HFF-Myc (cell line): ENCODE results near the gene TIMP2.

Source experiments
- DNase-seq: peaks from one replicate; pipeline ENCODE4 v3.0.0-alpha.2; 2011; ENCODE audit warnings: low read depth; ENCODE audit errors: extremely low read depth
- H3K4me3 ChIP-seq: replicated peaks from 2 replicates; pipeline ENCODE4 v1.5.1; 2011; ENCODE audit warnings: low read depth, mild to moderate bottlenecking, control low read depth, low read length
- TF ChIP-seq, protein P1 (sequence below): IDR thresholded peaks from 2 replicates; pipeline ENCODE4 v1.5.1; 2012; ENCODE audit warnings: mild to moderate bottlenecking, low read depth, low read length, control low read depth; ENCODE audit errors: missing control alignments

The TIMP2 gene

DNA sequence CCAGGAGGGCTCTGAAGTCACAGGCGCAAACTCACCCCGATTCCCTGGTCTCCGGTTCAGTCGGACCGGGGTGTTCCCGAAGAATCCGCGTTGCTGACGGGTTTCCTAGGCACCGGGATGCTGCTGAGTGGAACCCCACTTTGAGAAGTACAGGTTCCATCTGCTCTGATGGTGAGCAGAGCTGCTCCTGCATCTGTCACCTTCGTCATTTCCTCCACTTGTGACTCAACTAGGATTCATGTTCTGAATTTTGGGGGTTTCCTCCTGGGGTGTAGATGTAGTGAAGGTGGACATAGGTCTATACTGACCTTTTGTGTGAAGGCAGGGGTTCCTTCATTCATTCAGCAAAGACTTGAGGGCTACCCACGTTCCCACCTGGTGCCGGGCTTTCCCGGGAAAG, 29.5 kb upstream of the TIMP2 start:
- TF ChIP-seq, protein P1, sequence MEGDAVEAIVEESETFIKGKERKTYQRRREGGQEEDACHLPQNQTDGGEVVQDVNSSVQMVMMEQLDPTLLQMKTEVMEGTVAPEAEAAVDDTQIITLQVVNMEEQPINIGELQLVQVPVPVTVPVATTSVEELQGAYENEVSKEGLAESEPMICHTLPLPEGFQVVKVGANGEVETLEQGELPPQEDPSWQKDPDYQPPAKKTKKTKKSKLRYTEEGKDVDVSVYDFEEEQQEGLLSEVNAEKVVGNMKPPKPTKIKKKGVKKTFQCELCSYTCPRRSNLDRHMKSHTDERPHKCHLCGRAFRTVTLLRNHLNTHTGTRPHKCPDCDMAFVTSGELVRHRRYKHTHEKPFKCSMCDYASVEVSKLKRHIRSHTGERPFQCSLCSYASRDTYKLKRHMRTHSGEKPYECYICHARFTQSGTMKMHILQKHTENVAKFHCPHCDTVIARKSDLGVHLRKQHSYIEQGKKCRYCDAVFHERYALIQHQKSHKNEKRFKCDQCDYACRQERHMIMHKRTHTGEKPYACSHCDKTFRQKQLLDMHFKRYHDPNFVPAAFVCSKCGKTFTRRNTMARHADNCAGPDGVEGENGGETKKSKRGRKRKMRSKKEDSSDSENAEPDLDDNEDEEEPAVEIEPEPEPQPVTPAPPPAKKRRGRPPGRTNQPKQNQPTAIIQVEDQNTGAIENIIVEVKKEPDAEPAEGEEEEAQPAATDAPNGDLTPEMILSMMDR = no peak
- no peak overlapping the region for H3K4me3 ChIP-seq
- no peak for DNase-seq

DNA sequence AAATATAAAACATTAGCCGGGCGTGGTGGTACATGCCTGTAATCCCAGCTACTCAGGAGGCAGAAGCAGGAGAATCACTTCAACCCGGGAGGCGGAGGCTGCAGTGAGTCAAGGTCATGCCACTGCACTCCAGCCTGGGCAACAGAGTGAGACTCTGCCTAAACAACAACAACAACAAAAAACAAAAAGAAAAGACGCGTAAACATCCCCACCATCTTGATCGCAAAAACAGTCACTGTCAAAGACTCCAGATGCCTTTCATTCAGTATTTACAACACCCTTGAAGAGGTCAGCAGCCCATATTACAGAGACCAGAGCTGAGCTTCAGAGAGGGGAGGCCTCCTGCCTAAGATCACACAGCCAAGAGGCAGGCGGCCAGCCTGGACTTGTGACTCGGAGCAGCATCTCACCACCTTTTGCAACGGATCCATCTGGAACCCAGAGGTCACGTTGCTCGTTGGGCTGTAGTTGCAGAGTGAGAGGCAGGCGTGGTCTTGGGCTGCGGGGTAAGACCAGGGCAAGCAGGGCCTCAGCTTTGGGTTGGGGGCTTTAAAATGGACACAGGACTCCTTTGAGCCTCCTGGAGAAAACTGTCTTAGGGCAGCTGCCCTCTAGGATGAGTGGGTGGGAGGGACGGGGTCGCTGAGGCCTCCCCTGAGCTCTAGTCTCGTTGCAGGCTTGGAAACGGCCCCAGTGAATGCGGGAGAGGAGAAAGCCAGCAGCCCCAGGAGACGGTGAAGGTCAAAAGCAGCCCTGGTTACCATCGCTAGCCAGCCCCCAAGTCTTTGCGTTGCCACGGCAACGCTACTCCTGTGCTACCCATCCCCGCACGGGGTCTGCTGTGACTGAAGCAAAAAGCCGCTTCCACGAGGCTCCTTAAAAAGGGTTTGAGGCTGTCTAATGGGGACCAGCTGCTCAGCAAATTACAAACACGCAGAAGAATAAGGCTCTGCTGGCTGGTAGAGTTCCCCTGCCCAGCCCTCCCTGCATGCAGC, 28.5 kb upstream of the TIMP2 start:
- DNase-seq = no peak
- H3K4me3 ChIP-seq = no peak overlapping the region
- TF ChIP-seq, protein P1 = no peak

DNA sequence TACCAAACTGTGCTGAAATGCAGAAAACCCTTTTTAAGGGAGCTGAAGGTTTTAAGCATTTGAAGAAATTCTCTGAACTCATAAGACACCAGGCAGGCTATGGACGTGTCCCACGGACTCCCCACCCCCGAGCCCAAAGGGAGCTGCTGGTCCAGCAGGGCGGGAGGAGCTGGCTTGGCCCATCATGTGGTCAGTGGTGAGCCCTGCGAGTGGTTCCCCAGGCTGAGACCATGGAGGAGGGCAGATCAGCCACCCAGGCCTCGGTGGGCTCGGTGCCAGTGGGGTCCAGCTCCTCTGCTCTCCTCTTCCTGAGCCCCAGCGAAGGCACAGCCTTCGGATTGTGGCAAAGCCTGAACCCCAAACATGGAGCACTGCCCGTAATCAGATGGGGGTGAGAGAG, 27.5 kb upstream of the TIMP2 start:
- H3K4me3 ChIP-seq = no peak overlapping the region
- no peak for DNase-seq
- TF ChIP-seq, protein P1 = no peak

DNA sequence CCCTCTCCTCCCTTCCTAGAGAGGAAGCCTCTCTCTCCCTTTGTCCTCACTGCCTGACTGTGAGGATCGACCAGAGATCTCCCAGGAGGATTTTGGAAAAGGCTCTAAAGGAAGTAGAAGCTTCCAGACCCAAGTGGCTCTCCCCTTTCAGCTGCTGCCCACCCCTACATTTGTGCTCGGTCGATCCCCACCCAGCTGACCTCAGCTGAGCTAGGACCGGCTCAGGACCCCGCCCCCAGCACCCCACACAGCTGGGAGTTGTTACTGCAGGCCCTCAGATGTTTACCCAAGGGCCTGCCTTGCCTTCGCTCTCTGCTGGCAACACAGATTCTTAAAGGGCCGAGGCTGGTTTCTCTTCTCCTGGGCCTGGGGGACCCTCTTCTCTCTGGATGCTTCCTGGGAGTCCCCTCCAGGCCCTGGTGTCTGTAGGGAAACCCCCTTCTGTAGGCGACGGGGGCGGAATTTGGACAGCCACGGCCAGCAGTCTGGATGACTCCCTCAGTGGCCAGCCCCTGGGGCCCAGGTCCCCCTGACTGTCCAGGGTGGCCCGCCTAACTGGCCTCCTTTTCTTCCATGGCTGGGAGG, 26.9 kb upstream of the TIMP2 start:
- no peak for DNase-seq
- TF ChIP-seq, protein P1 = no peak
- H3K4me3 ChIP-seq = no peak overlapping the region

DNA sequence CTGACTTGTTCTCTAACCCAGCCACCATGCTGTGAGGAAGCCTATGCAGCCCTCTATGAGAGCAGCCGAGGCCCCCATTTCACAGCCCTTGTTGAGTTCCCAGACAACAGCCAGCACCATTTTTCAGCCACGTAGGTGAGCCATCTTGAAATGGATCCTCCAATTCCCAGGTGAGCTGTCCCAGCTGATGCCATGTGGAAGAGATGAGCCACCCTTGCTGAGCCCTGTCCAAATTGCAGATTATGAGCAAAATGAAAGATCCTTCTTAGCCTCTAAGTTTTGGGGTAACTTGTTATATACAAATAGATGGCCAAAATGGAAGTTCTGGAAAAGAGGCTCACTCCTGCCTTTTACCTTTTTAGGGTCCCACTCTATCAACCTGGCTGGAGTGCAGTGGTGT, 25.7 kb upstream of the TIMP2 start:
- H3K4me3 ChIP-seq = no peak overlapping the region
- no peak for DNase-seq
- TF ChIP-seq, protein P1 = no peak

DNA sequence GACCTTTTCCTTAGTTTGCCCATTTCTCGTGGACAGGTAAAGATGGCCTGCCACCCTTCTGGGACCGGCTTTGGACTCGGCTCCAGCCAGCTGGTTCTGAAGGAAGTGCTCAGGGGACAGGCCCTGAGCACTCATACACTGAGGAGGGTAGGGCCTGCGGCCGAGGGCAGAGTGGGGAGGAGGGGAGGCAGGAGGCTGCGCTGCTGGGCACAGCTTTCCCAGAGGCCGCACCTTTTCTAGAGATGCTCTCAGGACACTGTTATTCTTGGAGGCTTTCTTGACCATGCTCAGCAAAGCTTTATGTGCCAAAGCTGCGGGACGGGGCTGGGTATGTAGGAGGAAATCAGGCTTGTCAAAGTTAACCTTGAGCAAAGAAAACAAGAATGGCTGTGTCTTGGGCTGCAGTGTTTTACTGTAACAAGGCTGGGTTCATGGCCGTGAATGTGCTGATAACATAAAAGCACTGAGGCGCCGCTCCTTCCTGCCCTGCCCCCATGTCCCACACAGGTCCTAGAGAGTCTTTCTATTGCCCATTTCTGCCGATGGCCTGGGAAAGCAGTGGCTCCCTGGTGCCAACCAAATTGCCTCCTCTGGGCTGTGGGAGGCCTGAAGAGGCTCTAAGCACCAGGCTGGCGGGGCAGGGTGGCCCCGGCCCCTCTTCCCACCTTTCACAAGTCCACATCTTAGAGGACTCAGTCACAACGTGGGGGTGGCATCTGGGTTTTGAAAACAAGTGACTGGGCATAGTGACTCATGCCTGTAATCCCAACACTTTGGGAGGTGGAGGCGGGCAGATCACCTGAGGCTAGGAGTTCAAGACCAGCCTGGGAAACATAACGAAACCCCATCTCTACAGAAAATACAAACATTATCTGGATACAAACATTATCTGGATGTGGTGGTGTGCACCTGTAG, 22.3 kb upstream of the TIMP2 start:
- TF ChIP-seq, protein P1 = no peak
- H3K4me3 ChIP-seq = no peak overlapping the region
- no peak for DNase-seq
